ENCODE results near the gene NF2.
A peak's percentile ranks its signal among the peaks of the same experiment; 100 is the strongest.

The NF2 gene

DNA sequence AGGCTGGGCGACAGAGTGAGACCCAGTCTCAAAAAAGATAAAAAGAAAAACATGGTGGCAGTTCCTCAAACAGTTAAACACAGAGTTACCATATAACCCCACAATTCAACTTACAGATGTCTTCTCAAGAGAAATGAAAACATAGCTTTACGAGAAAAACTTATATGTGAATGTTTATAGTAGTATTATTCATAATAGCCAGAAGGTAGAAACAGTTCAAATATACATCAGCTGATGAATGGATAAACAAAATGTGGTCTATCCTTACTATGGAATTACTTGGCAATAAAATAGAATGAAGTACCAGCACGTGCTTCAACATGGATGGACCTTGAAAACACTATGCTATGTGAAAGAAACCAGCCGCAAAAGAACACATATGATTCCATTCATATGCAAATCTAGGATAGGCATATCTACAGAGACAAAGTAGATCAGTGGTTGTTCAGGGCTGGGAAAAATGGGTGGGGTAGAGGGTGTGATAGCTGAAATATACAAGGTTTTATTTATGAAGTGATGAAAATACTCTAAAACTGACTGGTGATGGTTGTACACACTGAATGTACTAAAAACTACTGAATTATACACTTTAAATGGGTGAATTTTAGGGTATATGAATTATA, 12.4 kb downstream of the NF2 start:
- no peak overlapping the region for H3K4me3 ChIP-seq (ENCODE audit: control insufficient read depth, low read depth, low read length)
- no peak for TF ChIP-seq CTCF (IDR thresholded peaks at IDR 0.05; ENCODE audit: control insufficient read depth, insufficient read depth, low read depth, low read length, missing control alignments)
- DNase-seq (ENCODE audit: low read depth) = no peak

GRCh38 chr22:29617922-29618629, 14.6 kb downstream of the NF2 start:
- H3K4me3 ChIP-seq (ENCODE audit: control insufficient read depth, low read depth, low read length) = no peak overlapping the region
- no peak for TF ChIP-seq CTCF (IDR thresholded peaks at IDR 0.05; ENCODE audit: control insufficient read depth, insufficient read depth, low read depth, low read length, missing control alignments)
- no peak for DNase-seq (ENCODE audit: low read depth)

DNA sequence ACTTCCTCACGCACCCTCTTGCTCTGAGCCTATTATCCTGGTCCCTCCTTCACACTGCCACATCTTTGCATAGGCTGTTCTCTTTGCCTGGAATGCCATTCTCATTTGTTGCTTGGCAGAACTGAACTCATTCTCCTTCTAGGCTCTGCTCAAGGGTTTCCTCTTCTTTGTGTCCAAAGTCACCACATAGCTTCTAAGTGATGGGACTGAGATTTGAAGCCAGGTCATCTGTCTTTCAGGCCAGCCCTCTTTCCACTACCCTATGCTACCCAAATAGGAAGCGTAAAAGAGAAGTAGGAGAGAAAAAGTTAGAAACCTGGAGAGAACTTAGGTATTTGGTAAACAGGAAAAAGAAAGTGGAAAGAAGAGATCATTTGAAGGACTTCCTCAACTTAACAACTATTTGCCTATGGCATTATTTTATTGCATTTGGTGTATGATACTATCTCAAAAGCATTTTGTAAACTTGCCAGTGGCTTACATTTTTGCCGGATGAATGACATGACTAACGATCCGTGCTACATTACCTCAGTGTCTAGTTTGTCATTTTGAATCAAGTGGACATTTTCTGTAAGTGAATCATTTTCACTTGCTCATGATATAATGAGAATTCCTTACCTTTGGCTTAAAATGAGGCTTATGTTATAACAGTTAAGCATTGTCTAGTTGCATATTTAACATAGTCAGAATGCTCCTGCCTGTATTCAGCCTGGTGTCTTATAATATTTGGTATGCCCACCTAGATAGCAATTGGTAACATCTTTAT, 18.5 kb downstream of the NF2 start:
- no peak for TF ChIP-seq CTCF (IDR thresholded peaks at IDR 0.05; ENCODE audit: control insufficient read depth, insufficient read depth, low read depth, low read length, missing control alignments)
- no peak overlapping the region for H3K4me3 ChIP-seq (ENCODE audit: control insufficient read depth, low read depth, low read length)
- peak; percentile 87 for DNase-seq (ENCODE audit: low read depth)

DNA sequence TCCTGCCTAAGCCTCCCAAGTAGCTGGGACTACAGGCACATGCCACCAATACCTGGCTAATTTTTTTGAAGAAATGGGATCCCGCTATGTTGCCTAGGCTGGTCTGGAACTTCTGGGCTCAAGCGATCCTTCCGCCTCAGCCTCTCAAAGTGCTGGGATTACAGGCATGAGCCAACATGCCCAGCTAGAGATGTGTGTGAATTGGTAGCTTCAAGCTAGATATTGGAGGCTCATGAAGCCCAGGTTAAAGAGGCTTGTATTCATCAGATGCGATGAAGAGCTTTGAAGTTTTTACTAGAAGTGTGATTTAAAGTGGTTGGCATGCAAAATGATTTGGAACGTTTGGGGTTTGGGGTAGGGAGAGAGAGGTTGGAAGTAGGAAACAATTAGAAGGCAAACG, 19.6 kb downstream of the NF2 start:
- TF ChIP-seq CTCF (IDR thresholded peaks at IDR 0.05; ENCODE audit: control insufficient read depth, insufficient read depth, low read depth, low read length, missing control alignments) = no peak
- no peak overlapping the region for H3K4me3 ChIP-seq (ENCODE audit: control insufficient read depth, low read depth, low read length)
- no peak for DNase-seq (ENCODE audit: low read depth)

GRCh38 chr22:29623553-29624169, 20.2 kb downstream of the NF2 start:
- no peak for TF ChIP-seq CTCF (IDR thresholded peaks at IDR 0.05; ENCODE audit: control insufficient read depth, insufficient read depth, low read depth, low read length, missing control alignments)
- H3K4me3 ChIP-seq (ENCODE audit: control insufficient read depth, low read depth, low read length) = no peak overlapping the region
- no peak for DNase-seq (ENCODE audit: low read depth)

GRCh38 chr22:29625090-29625825, 21.8 kb downstream of the NF2 start:
- peak; percentile 64 for DNase-seq (ENCODE audit: low read depth)
- H3K4me3 ChIP-seq (ENCODE audit: control insufficient read depth, low read depth, low read length) = no peak overlapping the region
- TF ChIP-seq CTCF (IDR thresholded peaks at IDR 0.05; ENCODE audit: control insufficient read depth, insufficient read depth, low read depth, low read length, missing control alignments) = peak; percentile 81

Data from AG09309 (cell line).